GM12878 (cell line): ENCODE data around the gene DENND1B. TPM values are rescaled to one million over a fixed set of nuclear protein-coding genes. Genes with fewer than 3 reads are reported as not detected.

Experiments used
- ATAC-seq: fragments of 200-7000 bp; cut with Tn5 transposase; 3 replicates; pipeline ENCODE4 v1.9.1; 2020; ENCODE audit warnings: mild to moderate bottlenecking, moderate library complexity
- BruUV-seq: library from RNA; stranded (reverse); fragments of 400-500 nt; replicated peaks from 2 replicates; lab custom pipeline; 2021; lab: Mats Ljungman, UMichigan
- CTCF ChIA-PET: fragments of 300-600 bp; sonication (Branson Sonifier 250); formaldehyde crosslinking; extraction: SDS; loops from one replicate; lab custom pipeline; 2021; ENCODE audit warnings: inconsistent platforms; lab: Yijun Ruan, JAX
- POLR2A ChIA-PET: fragments of 350-600 bp; formaldehyde crosslinking; extraction: SDS; loops from one replicate; lab custom pipeline; 2021; ENCODE audit warnings: inconsistent platforms; lab: Charles Lee
- RAD21 ChIA-PET: fragments of 300-600 bp; sonication (Branson Sonifier 250); formaldehyde crosslinking; loops from one replicate; lab custom pipeline; 2023; ENCODE audit warnings: antibody characterized with exemption; ENCODE audit not compliant: unreplicated experiment; lab: Charles Lee
- SMC1A ChIA-PET: fragments of 300-600 bp; sonication (Branson Sonifier 250); formaldehyde crosslinking; loops from one replicate; lab custom pipeline; 2023; ENCODE audit not compliant: unreplicated experiment, uncharacterized antibody; lab: Charles Lee
- DNase-seq: peaks from one replicate; pipeline ENCODE4 v3.0.0-alpha.2; 2011; ENCODE audit warnings: low read depth, low spot score
- FAIRE-seq: peaks from 3 replicates; lab custom pipeline; 2011; peaks lifted over from hg19 to GRCh38; lab: Jason Lieb, UNC
- H2AFZ ChIP-seq: 2 replicates; pipeline ENCODE4 v1.6.0; 2011; ENCODE audit warnings: low read depth, low read length, control low read depth; ENCODE audit not compliant: control insufficient read depth
- H3K27ac ChIP-seq: 2 replicates; pipeline ENCODE4 v1.5.1; 2011; ENCODE audit warnings: control low read depth; ENCODE audit not compliant: control insufficient read depth, insufficient read depth
- H3K27me3 ChIP-seq, 2 experiments: replicated peaks in 1 of 2; 2 replicates each; pipeline versions ENCODE4 v1.6.0 to v1.6.1; 2011; ENCODE audit warnings: low read length in 1 of 2; ENCODE audit not compliant: control insufficient read depth in 2 of 2, insufficient read depth in 2 of 2
- H3K36me3 ChIP-seq, 2 experiments: 2 replicates each; pipeline ENCODE4 v1.5.1; 2011; ENCODE audit warnings: low read length in 1 of 2; ENCODE audit not compliant: control insufficient read depth in 2 of 2, insufficient read depth in 2 of 2
- H3K4me1 ChIP-seq: 2 replicates; pipeline ENCODE4 v1.6.1; 2011; ENCODE audit warnings: mild to moderate bottlenecking, low read length, moderate library complexity, mixed read lengths; ENCODE audit not compliant: control insufficient read depth, insufficient read depth
- H3K4me2 ChIP-seq: 2 replicates; pipeline ENCODE4 v1.6.0; 2011; ENCODE audit warnings: control low read depth; ENCODE audit not compliant: control insufficient read depth, insufficient read depth
- H3K4me3 ChIP-seq: fragments of 200-600 bp; sonication (generic); 2 replicates; pipeline ENCODE4 v1.5.1; 2016
- H3K79me2 ChIP-seq: 2 replicates; pipeline ENCODE4 v1.6.0; 2011; ENCODE audit warnings: low read length; ENCODE audit not compliant: control insufficient read depth, insufficient read depth
- H3K9ac ChIP-seq: 2 replicates; pipeline ENCODE4 v1.8.0; 2011; ENCODE audit warnings: low read length, control low read depth, mixed read lengths; ENCODE audit not compliant: control insufficient read depth, insufficient read depth
- H3K9me3 ChIP-seq: replicated peaks from 3 replicates; pipeline ENCODE4 v1.5.1; 2011; ENCODE audit warnings: mild to moderate bottlenecking, low read length; ENCODE audit not compliant: control insufficient read depth, insufficient read depth
- H4K20me1 ChIP-seq: 2 replicates; pipeline ENCODE4 v1.6.0; 2011; ENCODE audit not compliant: control insufficient read depth, insufficient read depth
- BACH1 ChIP-seq: fragments of 450-650 bp; IDR thresholded peaks from 2 replicates; pipeline ENCODE4 v1.6.1; 2017; ENCODE audit warnings: mild to moderate bottlenecking, borderline replicate concordance
- CREM ChIP-seq: IDR thresholded peaks from 2 replicates; pipeline ENCODE4 v1.6.1; 2014; ENCODE audit warnings: antibody characterized with exemption, low read depth
- EED ChIP-seq: sonication (generic); IDR thresholded peaks from 2 replicates; pipeline ENCODE4 v1.6.1; 2016; ENCODE audit warnings: antibody characterized with exemption, low read depth
- HDAC2 ChIP-seq: fragments of 200-600 bp; sonication (generic); IDR thresholded peaks from 2 replicates; pipeline ENCODE4 v1.6.1; 2017
- HDAC6 ChIP-seq: fragments of 200-600 bp; sonication (generic); IDR thresholded peaks from one replicate; pipeline ENCODE4 v1.8.0; 2017; ENCODE audit warnings: antibody characterized with exemption; ENCODE audit not compliant: unreplicated experiment
- MEF2A ChIP-seq: IDR thresholded peaks from 2 replicates; pipeline ENCODE4 v1.6.1; 2011; ENCODE audit warnings: low read depth, mild to moderate bottlenecking, low read length, moderate library complexity; ENCODE audit not compliant: insufficient read depth
- NR2F1 ChIP-seq: fragments of 450-650 bp; conservative IDR thresholded peaks from 2 replicates; pipeline ENCODE4 v1.6.1; 2017; ENCODE audit warnings: mild to moderate bottlenecking
- PML ChIP-seq: IDR thresholded peaks from 2 replicates; pipeline ENCODE4 v1.6.1; 2012; ENCODE audit warnings: low read length, inconsistent platforms
- POLR2A ChIP-seq: IDR thresholded peaks from 2 replicates; pipeline ENCODE4 v1.6.1; 2011; ENCODE audit warnings: low read depth, mild to moderate bottlenecking, low read length
- RBBP5 ChIP-seq: fragments of 200-600 bp; sonication (generic); conservative IDR thresholded peaks from 2 replicates; pipeline ENCODE4 v1.6.1; 2016
- RELA ChIP-seq: fragments of 450-650 bp; IDR thresholded peaks from 2 replicates; pipeline ENCODE4 v1.8.0; 2014; ENCODE audit warnings: borderline replicate concordance; ENCODE audit not compliant: partially characterized antibody
- SPI1 ChIP-seq: IDR thresholded peaks from 2 replicates; pipeline ENCODE4 v1.6.1; 2011; ENCODE audit warnings: low read depth, mild to moderate bottlenecking, low read length, moderate library complexity, borderline replicate concordance; ENCODE audit not compliant: insufficient read depth
- SUPT20H ChIP-seq: IDR thresholded peaks from 2 replicates; pipeline ENCODE4 v1.6.1; 2011; ENCODE audit warnings: low read depth, mild to moderate bottlenecking, low read length, moderate library complexity, borderline replicate concordance; ENCODE audit not compliant: control insufficient read depth
- TAF1 ChIP-seq: IDR thresholded peaks from 2 replicates; pipeline ENCODE4 v1.6.1; 2011; ENCODE audit warnings: mild to moderate bottlenecking, low read depth, low read length, borderline replicate concordance
- ZNF217 ChIP-seq: fragments of 450-650 bp; IDR thresholded peaks from 2 replicates; pipeline ENCODE4 v1.6.1; 2017; ENCODE audit warnings: antibody characterized with exemption, mild to moderate bottlenecking
- WGBS: methylation state at CpG from one replicate; pipeline ENCODE4 v1.1.6; 2016; ENCODE audit warnings: low lambda C conversion rate; ENCODE audit not compliant: insufficient replicate concordance, insufficient coverage; ENCODE audit errors: missing lambda C conversion rate; 5-methylcytosine and 5-hydroxymethylcytosine counted together
- in situ Hi-C: fragments of 300-500 bp; cut with MboI; formaldehyde crosslinking; loops from 9 replicates; pipeline ENCODE4 v1.14.3; 2018; ENCODE audit warnings: mixed read lengths
- intact Hi-C: fragments of 100-400 bp; cut with micrococcal nuclease; formaldehyde crosslinking; loops from one replicate; pipeline ENCODE4 v1.14.2; 2022; ENCODE audit not compliant: unreplicated experiment
- polyA plus RNA-seq, 11 experiments: library from polyadenylated mRNA; depleted of rRNA in 4 of 11; unstranded in 6 of 11; stranded (reverse) in 5 of 11; fragments of >200 nt; fragmentation: Nextera tagmentation in 4 of 11; fragmentation: Illumina TruSeq in 1 of 11; extraction: Ambion mirVana in 4 of 11; extraction: Trizol in 1 of 11; gene quantifications; 1 replicate in 1 of 11; 2 replicates in 10 of 11; pipeline versions ENCODE4 v1.2.1 to v1.2.3, GENCODE V29; 2011 to 2016; ENCODE audit warnings: inconsistent platforms in 2 of 11, missing spikeins in 2 of 11, low read depth in 1 of 11
- total RNA-seq, 4 experiments: library from RNA; depleted of rRNA in 3 of 4; stranded (reverse); fragments of >200 nt in 3 of 4; fragmentation: Illumina TruSeq in 1 of 4; extraction: Trizol in 1 of 4; gene quantifications; 2 replicates each; pipeline versions ENCODE4 v1.2.1 to v1.2.3, GENCODE V29; 2013 to 2021
- TF ChIP-seq, protein P1 (sequence below): IDR thresholded peaks from 2 replicates; pipeline ENCODE4 v1.6.1; 2012; ENCODE audit warnings: low read depth, low read length, improper control_type of control experiment
- TF ChIP-seq, protein P2 (sequence below): fragments of 450-650 bp; IDR thresholded peaks from 2 replicates; pipeline ENCODE4 v1.6.1; 2017; ENCODE audit warnings: low read depth, mild to moderate bottlenecking, moderate library complexity
- TF ChIP-seq, protein P3 (sequence below): IDR thresholded peaks from 2 replicates; pipeline ENCODE4 v1.6.1; 2012; ENCODE audit warnings: mild to moderate bottlenecking, low read depth, low read length

Gene DENND1B
- total and polyA plus RNA-seq, 10 of the 15 experiments (the other 5 are each of a cell fraction or from before 2014, with no cell fraction given), result 1.7 to 10.7 (median 8.0) TPM

DNA sequence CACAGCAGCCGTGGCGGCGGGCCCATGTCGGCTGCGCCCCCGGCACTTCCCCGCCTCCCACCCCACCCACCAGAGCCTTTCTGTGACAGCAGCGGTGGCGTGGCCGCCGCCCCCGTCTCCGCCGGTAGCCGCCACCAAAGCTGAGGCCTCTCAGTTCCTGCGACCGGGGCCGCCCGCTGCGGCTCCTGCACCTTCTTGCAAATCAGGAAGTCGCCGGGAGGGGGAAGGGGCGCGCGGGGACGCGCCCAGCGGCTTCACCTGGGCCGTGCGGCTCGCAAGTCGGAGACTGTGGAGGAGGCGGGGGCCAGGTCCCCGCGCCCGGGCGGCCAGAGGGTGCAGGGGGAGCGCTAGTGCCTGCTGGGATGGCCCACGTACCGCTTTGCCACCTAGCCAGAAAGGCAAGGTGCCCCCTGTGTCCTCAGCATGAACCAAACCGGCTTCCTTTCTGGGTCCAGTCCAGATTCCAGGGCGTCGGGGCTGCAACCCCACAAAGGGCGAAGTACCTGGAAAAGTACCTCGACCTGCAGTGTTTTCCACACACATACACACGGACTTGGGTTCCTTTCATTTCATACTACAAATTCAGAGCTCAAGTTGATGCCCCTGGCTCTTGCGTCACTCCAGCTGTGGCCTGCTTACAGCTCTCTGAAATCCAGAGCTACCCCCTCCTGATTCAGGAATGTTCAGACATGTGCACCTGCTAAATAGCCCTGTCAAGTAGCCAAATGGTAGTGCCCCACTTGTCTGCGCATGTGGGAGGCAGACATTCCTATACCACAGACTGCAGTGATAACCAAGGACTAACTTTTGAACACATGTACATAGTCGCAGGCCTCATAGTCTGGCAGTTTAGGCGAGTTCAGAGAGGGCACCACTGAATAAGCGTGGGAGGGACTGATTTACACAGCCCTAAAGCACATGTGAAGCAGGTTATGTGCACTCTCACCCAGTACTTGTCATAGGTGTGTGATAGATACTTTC, at the start of gene DENND1B (continued):
- TF ChIP-seq MEF2A (peak; percentile 35; the same call in 1 of the 2 replicates), BACH1 (peak; percentile 55), POLR2A (peak; percentile 60), TAF1 (peak; percentile 46; the same call in 1 of the 2 replicates), EED (0 out of 2 replicates have a peak, but pooled peaks have one; percentile 12), RELA (no peak), NR2F1 (peak; percentile 59)
- TF ChIP-seq, protein P1, sequence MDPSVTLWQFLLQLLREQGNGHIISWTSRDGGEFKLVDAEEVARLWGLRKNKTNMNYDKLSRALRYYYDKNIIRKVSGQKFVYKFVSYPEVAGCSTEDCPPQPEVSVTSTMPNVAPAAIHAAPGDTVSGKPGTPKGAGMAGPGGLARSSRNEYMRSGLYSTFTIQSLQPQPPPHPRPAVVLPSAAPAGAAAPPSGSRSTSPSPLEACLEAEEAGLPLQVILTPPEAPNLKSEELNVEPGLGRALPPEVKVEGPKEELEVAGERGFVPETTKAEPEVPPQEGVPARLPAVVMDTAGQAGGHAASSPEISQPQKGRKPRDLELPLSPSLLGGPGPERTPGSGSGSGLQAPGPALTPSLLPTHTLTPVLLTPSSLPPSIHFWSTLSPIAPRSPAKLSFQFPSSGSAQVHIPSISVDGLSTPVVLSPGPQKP, result no peak
- TF ChIP-seq, all 136 proteins: peak for 25

DNA sequence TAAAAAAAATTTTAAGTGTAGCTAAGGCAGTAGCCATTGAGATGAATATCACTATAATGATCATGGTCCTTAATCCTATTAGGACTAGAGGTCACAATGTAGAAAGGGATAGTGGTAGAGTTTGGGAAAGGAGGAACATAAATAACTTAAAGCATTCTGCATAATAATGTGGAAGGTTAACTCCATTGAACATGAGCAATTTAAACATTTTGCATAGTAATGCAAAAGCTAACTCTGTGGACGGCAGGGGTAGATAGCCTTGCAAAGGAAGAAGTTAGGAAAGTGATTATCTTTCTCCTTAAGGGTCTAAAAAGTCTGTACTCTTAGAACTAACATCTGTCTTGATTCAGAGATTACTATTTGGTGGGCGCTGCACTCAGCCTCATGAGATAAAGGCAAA, 39.0 kb upstream of the DENND1B start:
- SMC1A ChIA-PET, result no interaction called here
- Histone ChIP-seq H3K4me2 (no peak overlapping the region), H3K27ac (no peak overlapping the region), H3K27me3 (no peaks in the 10 kb centered on the region), H3K9ac (no peak overlapping the region), H2AFZ (no peak overlapping the region), H4K20me1 (no peaks in the 10 kb centered on the region), H3K9me3 (no peaks in the 10 kb centered on the region), H3K4me1 (no peaks in the 10 kb centered on the region), H3K36me3 (no peaks in the 10 kb centered on the region), H3K79me2 (no peaks in the 10 kb centered on the region), H3K4me3 (no peak overlapping the region)
- POLR2A ChIA-PET, result no interaction called here
- ATAC-seq (no peak), DNase-seq (no peak), FAIRE-seq (no peak)
- intact Hi-C loops (no loop called here), in situ Hi-C loops (no loop called here)
- CTCF ChIA-PET, result no interaction called here
- 40% methylated on average over 2 of the region's 2 CpGs for WGBS
- RAD21 ChIA-PET, result no interaction called here
- no TSS peak for BruUV-seq
- TF ChIP-seq, protein P2, sequence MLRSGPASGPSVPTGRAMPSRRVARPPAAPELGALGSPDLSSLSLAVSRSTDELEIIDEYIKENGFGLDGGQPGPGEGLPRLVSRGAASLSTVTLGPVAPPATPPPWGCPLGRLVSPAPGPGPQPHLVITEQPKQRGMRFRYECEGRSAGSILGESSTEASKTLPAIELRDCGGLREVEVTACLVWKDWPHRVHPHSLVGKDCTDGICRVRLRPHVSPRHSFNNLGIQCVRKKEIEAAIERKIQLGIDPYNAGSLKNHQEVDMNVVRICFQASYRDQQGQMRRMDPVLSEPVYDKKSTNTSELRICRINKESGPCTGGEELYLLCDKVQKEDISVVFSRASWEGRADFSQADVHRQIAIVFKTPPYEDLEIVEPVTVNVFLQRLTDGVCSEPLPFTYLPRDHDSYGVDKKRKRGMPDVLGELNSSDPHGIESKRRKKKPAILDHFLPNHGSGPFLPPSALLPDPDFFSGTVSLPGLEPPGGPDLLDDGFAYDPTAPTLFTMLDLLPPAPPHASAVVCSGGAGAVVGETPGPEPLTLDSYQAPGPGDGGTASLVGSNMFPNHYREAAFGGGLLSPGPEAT, result no peak
- TF ChIP-seq, protein P3, sequence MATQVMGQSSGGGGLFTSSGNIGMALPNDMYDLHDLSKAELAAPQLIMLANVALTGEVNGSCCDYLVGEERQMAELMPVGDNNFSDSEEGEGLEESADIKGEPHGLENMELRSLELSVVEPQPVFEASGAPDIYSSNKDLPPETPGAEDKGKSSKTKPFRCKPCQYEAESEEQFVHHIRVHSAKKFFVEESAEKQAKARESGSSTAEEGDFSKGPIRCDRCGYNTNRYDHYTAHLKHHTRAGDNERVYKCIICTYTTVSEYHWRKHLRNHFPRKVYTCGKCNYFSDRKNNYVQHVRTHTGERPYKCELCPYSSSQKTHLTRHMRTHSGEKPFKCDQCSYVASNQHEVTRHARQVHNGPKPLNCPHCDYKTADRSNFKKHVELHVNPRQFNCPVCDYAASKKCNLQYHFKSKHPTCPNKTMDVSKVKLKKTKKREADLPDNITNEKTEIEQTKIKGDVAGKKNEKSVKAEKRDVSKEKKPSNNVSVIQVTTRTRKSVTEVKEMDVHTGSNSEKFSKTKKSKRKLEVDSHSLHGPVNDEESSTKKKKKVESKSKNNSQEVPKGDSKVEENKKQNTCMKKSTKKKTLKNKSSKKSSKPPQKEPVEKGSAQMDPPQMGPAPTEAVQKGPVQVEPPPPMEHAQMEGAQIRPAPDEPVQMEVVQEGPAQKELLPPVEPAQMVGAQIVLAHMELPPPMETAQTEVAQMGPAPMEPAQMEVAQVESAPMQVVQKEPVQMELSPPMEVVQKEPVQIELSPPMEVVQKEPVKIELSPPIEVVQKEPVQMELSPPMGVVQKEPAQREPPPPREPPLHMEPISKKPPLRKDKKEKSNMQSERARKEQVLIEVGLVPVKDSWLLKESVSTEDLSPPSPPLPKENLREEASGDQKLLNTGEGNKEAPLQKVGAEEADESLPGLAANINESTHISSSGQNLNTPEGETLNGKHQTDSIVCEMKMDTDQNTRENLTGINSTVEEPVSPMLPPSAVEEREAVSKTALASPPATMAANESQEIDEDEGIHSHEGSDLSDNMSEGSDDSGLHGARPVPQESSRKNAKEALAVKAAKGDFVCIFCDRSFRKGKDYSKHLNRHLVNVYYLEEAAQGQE, result no peak
- TF ChIP-seq HDAC6 (no peak), ZNF217 (no peak), SPI1 (no peak), CREM (no peak), RBBP5 (no peak), PML (no peak), SUPT20H (no peak), HDAC2 (no peak)
